Measurements from ENCODE around the gene DTX1. TPM values are rescaled to one million over a fixed set of nuclear protein-coding genes. Genes with fewer than 3 reads are reported as not detected.

Gene DTX1
- total RNA-seq, 1 experiment from 2014 or later, result 3.0 TPM

DNA sequence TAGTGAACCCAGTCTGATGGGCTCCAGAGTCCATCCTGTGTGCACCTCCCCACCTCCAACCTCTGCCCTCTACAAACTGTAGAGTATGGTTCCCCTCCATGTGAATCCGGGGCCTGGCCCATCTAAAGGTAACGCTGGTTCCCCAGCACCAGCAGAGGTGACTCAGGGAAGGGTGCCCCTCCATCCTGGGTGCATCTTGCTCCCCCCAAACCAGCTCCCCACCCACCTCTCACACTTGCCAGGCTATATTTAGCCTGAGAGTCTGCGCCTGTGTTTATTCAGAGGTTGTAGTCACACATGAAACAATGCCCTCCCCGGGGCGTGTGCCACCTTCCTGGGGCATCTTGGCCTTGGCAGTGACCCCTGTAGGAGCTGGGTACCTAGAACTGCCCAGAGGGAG, 52.8 kb downstream of the DTX1 start:
- H2AFZ ChIP-seq (ENCODE audit: low read length), result no peak overlapping the region
- no peak overlapping the region for H2BK15ac ChIP-seq (ENCODE audit: low read depth, low read length)
- no peak overlapping the region for H4K8ac ChIP-seq (replicated peaks; ENCODE audit: insufficient read length, low read depth, low read length)
- Mint-ChIP-seq H3K27me3 (ENCODE audit: low read depth) (peaks cover 6% of the 10 kb centered on the region), H3K4me3 (no peak overlapping the region), H3K36me3 (ENCODE audit: insufficient read depth in 1 of 3, low read depth in 3 of 3) (no peaks in the 10 kb centered on the region), H3K4me1 (peaks cover 2 to 11% of the 10 kb centered on the region in 2 experiments; a peak in 3 of 4 replicates), H3K27ac (no peak overlapping the region), H3K9me3 (no peaks in the 10 kb centered on the region)
- no peak overlapping the region for H3K18ac ChIP-seq (ENCODE audit: insufficient read length, low read depth, low read length)
- H2BK20ac ChIP-seq (ENCODE audit: low read depth, low read length, poor library complexity, severe bottlenecking), result no peak overlapping the region
- no peaks in the 10 kb centered on the region for H3K79me1 ChIP-seq (ENCODE audit: insufficient read depth, low read depth, low read length, poor library complexity, severe bottlenecking)
- H2BK5ac ChIP-seq (ENCODE audit: insufficient read length, low read length), result no peak overlapping the region
- H3K27ac ChIP-seq (ENCODE audit: insufficient read length, low read depth, low read length), result no peak overlapping the region
- H3K23me2 ChIP-seq (ENCODE audit: insufficient read length, low read depth, low read length, poor library complexity, severe bottlenecking), result no peaks in the 10 kb centered on the region
- no peaks in the 10 kb centered on the region for H3K4me1 ChIP-seq (ENCODE audit: insufficient read depth, low read length)
- no peak for DNase-seq
- no peak overlapping the region for H3K56ac ChIP-seq (ENCODE audit: insufficient read length, low read depth, low read length)
- H4K91ac ChIP-seq (ENCODE audit: insufficient read length, low read depth, low read length), result no peak overlapping the region
- no peak overlapping the region for H3K14ac ChIP-seq (ENCODE audit: insufficient read depth, low read length)
- H3K23ac ChIP-seq (ENCODE audit: insufficient read length, low read depth, low read length), result no peak overlapping the region
- H3K9ac ChIP-seq (ENCODE audit: extremely low read depth, insufficient read length, low read length), result no peak overlapping the region
- H3T11ph ChIP-seq (ENCODE audit: low read length), result no peak overlapping the region
- H2BK120ac ChIP-seq (ENCODE audit: low read depth, low read length, poor library complexity, severe bottlenecking), result no peak overlapping the region
- no peaks in the 10 kb centered on the region; the same call in 1 of the 2 replicates for H3K27me3 ChIP-seq (ENCODE audit: insufficient read depth, low read length)
- no peak overlapping the region for H4K5ac ChIP-seq (ENCODE audit: insufficient read length, low read depth, low read length)
- no peaks in the 10 kb centered on the region for H4K20me1 ChIP-seq (ENCODE audit: control insufficient read depth, insufficient read depth, insufficient read length)
- no peak overlapping the region for H2BK12ac ChIP-seq (ENCODE audit: insufficient read length, low read depth, low read length)
- H2AK5ac ChIP-seq (ENCODE audit: insufficient read length, low read length), result no peak overlapping the region
- no peaks in the 10 kb centered on the region for H3K79me2 ChIP-seq (ENCODE audit: insufficient read depth, low read length)
- WGBS (ENCODE audit: extremely low coverage, insufficient read length, low lambda C conversion rate), result no CpG with 5 or more reads among the region's 5 CpGs
- TF ChIP-seq, protein P1, sequence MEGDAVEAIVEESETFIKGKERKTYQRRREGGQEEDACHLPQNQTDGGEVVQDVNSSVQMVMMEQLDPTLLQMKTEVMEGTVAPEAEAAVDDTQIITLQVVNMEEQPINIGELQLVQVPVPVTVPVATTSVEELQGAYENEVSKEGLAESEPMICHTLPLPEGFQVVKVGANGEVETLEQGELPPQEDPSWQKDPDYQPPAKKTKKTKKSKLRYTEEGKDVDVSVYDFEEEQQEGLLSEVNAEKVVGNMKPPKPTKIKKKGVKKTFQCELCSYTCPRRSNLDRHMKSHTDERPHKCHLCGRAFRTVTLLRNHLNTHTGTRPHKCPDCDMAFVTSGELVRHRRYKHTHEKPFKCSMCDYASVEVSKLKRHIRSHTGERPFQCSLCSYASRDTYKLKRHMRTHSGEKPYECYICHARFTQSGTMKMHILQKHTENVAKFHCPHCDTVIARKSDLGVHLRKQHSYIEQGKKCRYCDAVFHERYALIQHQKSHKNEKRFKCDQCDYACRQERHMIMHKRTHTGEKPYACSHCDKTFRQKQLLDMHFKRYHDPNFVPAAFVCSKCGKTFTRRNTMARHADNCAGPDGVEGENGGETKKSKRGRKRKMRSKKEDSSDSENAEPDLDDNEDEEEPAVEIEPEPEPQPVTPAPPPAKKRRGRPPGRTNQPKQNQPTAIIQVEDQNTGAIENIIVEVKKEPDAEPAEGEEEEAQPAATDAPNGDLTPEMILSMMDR (conservative IDR thresholded peaks at IDR 0.05), result no peak
- H3K4ac ChIP-seq (ENCODE audit: low read depth, low read length), result no peak overlapping the region
- H3K4me2 ChIP-seq (ENCODE audit: insufficient read depth, insufficient read length, low read length), result no peak overlapping the region
- H3K9me3 ChIP-seq (ENCODE audit: control insufficient read depth, low read depth, low read length), result no peaks in the 10 kb centered on the region

Data from H9 (cell line).